GM21723 (cell line): Measurements from ENCODE around the gene NR5A1.

Experiments used
- ATAC-seq: cut with Tn5 transposase; IDR thresholded peaks from one replicate; pipeline ENCODE4 v1.9.1; 2021; ENCODE audit warnings: mild to moderate bottlenecking, moderate library complexity; ENCODE audit not compliant: unreplicated experiment

Gene NR5A1

GRCh38 chr9:124444166-124444565 lies 63.0 kb downstream of the NR5A1 start:
- no peak for ATAC-seq

- ATAC-seq = no peak
Observed at GRCh38 chr9:124443625-124444024, 63.6 kb downstream of the NR5A1 start.

- ATAC-seq = no peak
Observed at GRCh38 chr9:124442826-124443225, 64.4 kb downstream of the NR5A1 start.

GRCh38 chr9:124442379-124442778 lies 64.8 kb downstream of the NR5A1 start:
- ATAC-seq = no peak

- ATAC-seq = no peak
Observed at GRCh38 chr9:124441291-124441690, 65.9 kb downstream of the NR5A1 start.

- no peak for ATAC-seq
Observed at GRCh38 chr9:124440786-124441185, 66.4 kb downstream of the NR5A1 start.

GRCh38 chr9:124439686-124440243 lies 67.4 kb downstream of the NR5A1 start:
- ATAC-seq = no peak

GRCh38 chr9:124439086-124439485 lies 68.1 kb downstream of the NR5A1 start:
- ATAC-seq = no peak

GRCh38 chr9:124438091-124438490 lies 69.1 kb downstream of the NR5A1 start:
- ATAC-seq = no peak

GRCh38 chr9:124437086-124437485 lies 70.1 kb downstream of the NR5A1 start:
- ATAC-seq = no peak

GRCh38 chr9:124436320-124436719 lies 70.9 kb downstream of the NR5A1 start:
- ATAC-seq = no peak
